DOHH2 (cell line): ENCODE measurements around the gene SLC25A30.

Experiments
- H3F3A ChIP-seq: fragments of 200-600 bp; sonication (generic), shearing (Covaris generic); 2 replicates; pipeline ENCODE4 v1.6.0; 2016; ENCODE audit warnings: antibody characterized with exemption, mild to moderate bottlenecking; ENCODE audit not compliant: control insufficient read depth, insufficient read depth
- H3K27ac ChIP-seq: fragments of 200-600 bp; sonication (generic); 2 replicates; pipeline ENCODE4 v1.5.1; 2014; ENCODE audit warnings: low read depth, mild to moderate bottlenecking, low read length, moderate library complexity
- H3K27me3 ChIP-seq: fragments of 200-600 bp; sonication (generic); 2 replicates; pipeline ENCODE4 v1.6.1; 2014; ENCODE audit warnings: mild to moderate bottlenecking, low read length, mixed read lengths; ENCODE audit not compliant: control insufficient read depth
- H3K36me3 ChIP-seq: fragments of 200-600 bp; sonication (generic); 2 replicates; pipeline ENCODE4 v1.6.1; 2014; ENCODE audit warnings: mild to moderate bottlenecking, low read length, moderate library complexity, mixed read lengths; ENCODE audit not compliant: control insufficient read depth
- H3K4me1 ChIP-seq: fragments of 200-600 bp; sonication (generic); 2 replicates; pipeline ENCODE4 v1.6.1; 2014; ENCODE audit warnings: mild to moderate bottlenecking, low read length, mixed read lengths; ENCODE audit not compliant: control insufficient read depth
- H3K4me2 ChIP-seq: fragments of 200-600 bp; sonication (generic); 2 replicates; pipeline ENCODE4 v1.6.0; 2014; ENCODE audit warnings: mild to moderate bottlenecking, low read length, moderate library complexity
- H3K4me3 ChIP-seq: fragments of 200-600 bp; sonication (generic); 2 replicates; pipeline ENCODE4 v1.5.1; 2014; ENCODE audit warnings: mild to moderate bottlenecking, low read length, mixed read lengths
- H3K79me2 ChIP-seq: fragments of 200-600 bp; sonication (generic); 2 replicates; pipeline ENCODE4 v1.6.1; 2014; ENCODE audit warnings: mild to moderate bottlenecking, low read length, mixed read lengths; ENCODE audit not compliant: control insufficient read depth
- H3K9me2 ChIP-seq: fragments of 200-600 bp; sonication (generic); replicated peaks from 2 replicates; pipeline ENCODE4 v1.6.1; 2014; ENCODE audit warnings: mild to moderate bottlenecking, low read length, mixed read lengths; ENCODE audit not compliant: control insufficient read depth
- H3K9me3 ChIP-seq: fragments of 200-600 bp; sonication (generic); 2 replicates; pipeline ENCODE4 v1.6.1; 2014; ENCODE audit warnings: antibody characterized with exemption, low read length, mixed read lengths; ENCODE audit not compliant: control insufficient read depth, insufficient read depth
- H4K20me1 ChIP-seq: fragments of 200-600 bp; sonication (generic); 2 replicates; pipeline ENCODE4 v1.6.0; 2014; ENCODE audit warnings: low read depth, mild to moderate bottlenecking, antibody characterized with exemption, low read length, moderate library complexity; ENCODE audit not compliant: control insufficient read depth, insufficient read depth
- CTCF ChIP-seq: fragments of 200-600 bp; sonication (generic); IDR thresholded peaks from one replicate; pipeline ENCODE4 v1.5.1; 2014; ENCODE audit warnings: antibody characterized with exemption, mild to moderate bottlenecking, low read depth, low read length; ENCODE audit not compliant: poor library complexity, severe bottlenecking
- EZH2phosphoT487 ChIP-seq: fragments of 200-600 bp; sonication (generic); IDR thresholded peaks from 2 replicates; pipeline ENCODE4 v1.6.1; 2017; ENCODE audit warnings: borderline replicate concordance, mild to moderate bottlenecking, antibody characterized with exemption, low read length, moderate library complexity, mixed read lengths

SLC25A30 gene

GRCh38 chr13:45436953-45437352 is 18.8 kb upstream of the SLC25A30 start:
- Histone ChIP-seq H4K20me1 (no peaks in the 10 kb centered on the region), H3K4me1 (no peaks in the 10 kb centered on the region), H3K4me2 (no peak overlapping the region), H3K4me3 (no peak overlapping the region), H3F3A (no peaks in the 10 kb centered on the region), H3K79me2 (no peaks in the 10 kb centered on the region), H3K9me2 (no peaks in the 10 kb centered on the region), H3K27me3 (peaks cover 34% of the 10 kb centered on the region), H3K27ac (no peak overlapping the region), H3K36me3 (no peaks in the 10 kb centered on the region), H3K9me3 (no peaks in the 10 kb centered on the region)
- TF ChIP-seq EZH2phosphoT487 (no peak), CTCF (no peak)

- no peaks in the 10 kb centered on the region for H3K36me3 ChIP-seq
- H3K27ac ChIP-seq: no peak overlapping the region
- no peaks in the 10 kb centered on the region for H3K9me3 ChIP-seq
- H3K27me3 ChIP-seq: peaks cover 31% of the 10 kb centered on the region
- no peaks in the 10 kb centered on the region for H4K20me1 ChIP-seq
- TF ChIP-seq CTCF (no peak), EZH2phosphoT487 (no peak)
- H3K4me3 ChIP-seq: no peak overlapping the region
- no peaks in the 10 kb centered on the region for H3K79me2 ChIP-seq
- no peaks in the 10 kb centered on the region for H3K9me2 ChIP-seq
- no peaks in the 10 kb centered on the region for H3F3A ChIP-seq
- no peaks in the 10 kb centered on the region for H3K4me1 ChIP-seq
- no peak overlapping the region for H3K4me2 ChIP-seq
Measured at GRCh38 chr13:45436332-45436731, 18.2 kb upstream of the SLC25A30 start.

GRCh38 chr13:45434556-45435371 is 16.6 kb upstream of the SLC25A30 start:
- Histone ChIP-seq H3K4me3 (no peak overlapping the region), H3K9me2 (no peaks in the 10 kb centered on the region), H3K4me2 (no peak overlapping the region), H3F3A (no peaks in the 10 kb centered on the region), H3K4me1 (no peaks in the 10 kb centered on the region), H3K79me2 (no peaks in the 10 kb centered on the region), H4K20me1 (no peaks in the 10 kb centered on the region), H3K36me3 (no peaks in the 10 kb centered on the region), H3K27me3 (peaks cover 19% of the 10 kb centered on the region), H3K27ac (no peak overlapping the region), H3K9me3 (no peaks in the 10 kb centered on the region)
- no peak for TF ChIP-seq CTCF
- no peak for TF ChIP-seq EZH2phosphoT487
